Measurements from ENCODE around the gene GNA14. TPM values are rescaled to one million over a fixed set of nuclear protein-coding genes. Genes with fewer than 3 reads are reported as not detected.

Gene GNA14
- polyA plus RNA-seq, 2 of the 4 experiments (the other 2 are of a cell fraction), result 0.04 to 0.06 TPM

DNA sequence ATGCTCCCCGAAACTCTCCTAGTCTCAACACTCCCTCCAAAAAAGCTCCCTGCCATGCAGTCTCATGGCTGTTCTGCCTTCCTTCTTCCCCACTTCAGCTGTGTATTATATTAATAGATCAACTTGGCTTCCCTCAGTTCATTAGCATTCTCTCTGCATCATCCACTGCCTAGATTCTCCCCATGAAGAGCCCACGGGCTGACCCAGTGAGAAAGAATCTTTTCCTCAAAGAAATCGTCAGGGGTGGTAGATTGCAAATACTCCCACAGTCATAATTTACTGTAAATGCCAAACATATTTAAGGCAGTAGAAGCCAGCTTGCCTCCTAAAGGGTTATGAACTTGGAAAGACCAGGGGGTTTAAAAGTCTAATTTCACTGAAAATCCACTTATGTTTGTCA is 33.5 kb downstream of the GNA14 start:
- WGBS (ENCODE audit: missing lambda C conversion rate), result 17% methylated on average over 3 of the region's 3 CpGs
- CTCF ChIA-PET, result interaction anchor here (1.0 to 1.1 kb wide), 2 partner anchors 10 to 15 kb away, joined by 3 read pairs; no protein-coding TSS in a partner anchor
- POLR2A ChIA-PET, result no interaction called here

GRCh38 chr9:77606526-77606925 is 41.6 kb downstream of the GNA14 start:
- DNase-seq (ENCODE audit: low read depth in 1 of 2, low spot score in 1 of 2) (no peak), ATAC-seq (no peak), FAIRE-seq (no peak)
- Histone ChIP-seq H3K4me1 (no peaks in the 10 kb centered on the region), H3K27ac (no peak overlapping the region), H3K4me2 (no peak overlapping the region), H3K4me3 (no peak overlapping the region), H3K9me3 (no peaks in the 10 kb centered on the region)
- TF ChIP-seq EP300 (IDR thresholded peaks at IDR 0.05), result no peak
- no peak for TF ChIP-seq MYC (IDR thresholded peaks at IDR 0.05; ENCODE audit: borderline replicate concordance, low read length)
- TF ChIP-seq, protein P1, sequence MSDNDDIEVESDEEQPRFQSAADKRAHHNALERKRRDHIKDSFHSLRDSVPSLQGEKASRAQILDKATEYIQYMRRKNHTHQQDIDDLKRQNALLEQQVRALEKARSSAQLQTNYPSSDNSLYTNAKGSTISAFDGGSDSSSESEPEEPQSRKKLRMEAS (IDR thresholded peaks at IDR 0.05), result no peak
- TF ChIP-seq NR3C1 (IDR thresholded peaks at IDR 0.05), result no peak
- TF ChIP-seq RFX5 (IDR thresholded peaks at IDR 0.05), result no peak
- no peak for TF ChIP-seq PHF8 (IDR thresholded peaks at IDR 0.05; ENCODE audit: borderline replicate concordance, low read depth)
- no peak for TF ChIP-seq BHLHE40 (IDR thresholded peaks at IDR 0.05; ENCODE audit: low read depth, low read length)
- no peak for TF ChIP-seq USF2 (IDR thresholded peaks at IDR 0.05)
- no peak for TF ChIP-seq ZFP36 (IDR thresholded peaks at IDR 0.05; ENCODE audit: borderline replicate concordance, partially characterized antibody)
- TF ChIP-seq EHF (CRISPR knock-in tag; IDR thresholded peaks at IDR 0.05), result no peak
- no peak for TF ChIP-seq FOSL2 (IDR thresholded peaks at IDR 0.05)
- no peak for TF ChIP-seq FOSL2 (CRISPR knock-in tag; IDR thresholded peaks at IDR 0.05)
- CTCF ChIA-PET, result no interaction called here
- POLR2A ChIA-PET, result no interaction called here
- WGBS (ENCODE audit: missing lambda C conversion rate), result 42% methylated on average over 2 of the region's 2 CpGs

More for the DNA sequence above, 33.5 kb downstream of the GNA14 start:
- DNase-seq (ENCODE audit: low read depth in 1 of 2, low spot score in 1 of 2) (no peak), ATAC-seq (no peak), FAIRE-seq (no peak)
- H3K9me3 ChIP-seq, result no peaks in the 10 kb centered on the region
- H3K4me2 ChIP-seq, result no peak overlapping the region
- H3K4me3 ChIP-seq, result no peak overlapping the region
- H3K27ac ChIP-seq, result no peak overlapping the region
- H3K4me1 ChIP-seq, result no peaks in the 10 kb centered on the region
- TF ChIP-seq EHMT2 (IDR thresholded peaks at IDR 0.05; ENCODE audit: low read depth), result no peak
- no peak for TF ChIP-seq POLR2A (IDR thresholded peaks at IDR 0.05; ENCODE audit: low read length)
- no peak for TF ChIP-seq NR3C1 (IDR thresholded peaks at IDR 0.05)
- TF ChIP-seq HDAC2 (IDR thresholded peaks at IDR 0.05), result no peak
- no peak for TF ChIP-seq SMC3 (IDR thresholded peaks at IDR 0.05)
- TF ChIP-seq MAZ (IDR thresholded peaks at IDR 0.05; ENCODE audit: borderline replicate concordance, low read depth, low read length), result no peak
- TF ChIP-seq BHLHE40 (IDR thresholded peaks at IDR 0.05; ENCODE audit: low read depth, low read length), result no peak
- TF ChIP-seq, protein P2, sequence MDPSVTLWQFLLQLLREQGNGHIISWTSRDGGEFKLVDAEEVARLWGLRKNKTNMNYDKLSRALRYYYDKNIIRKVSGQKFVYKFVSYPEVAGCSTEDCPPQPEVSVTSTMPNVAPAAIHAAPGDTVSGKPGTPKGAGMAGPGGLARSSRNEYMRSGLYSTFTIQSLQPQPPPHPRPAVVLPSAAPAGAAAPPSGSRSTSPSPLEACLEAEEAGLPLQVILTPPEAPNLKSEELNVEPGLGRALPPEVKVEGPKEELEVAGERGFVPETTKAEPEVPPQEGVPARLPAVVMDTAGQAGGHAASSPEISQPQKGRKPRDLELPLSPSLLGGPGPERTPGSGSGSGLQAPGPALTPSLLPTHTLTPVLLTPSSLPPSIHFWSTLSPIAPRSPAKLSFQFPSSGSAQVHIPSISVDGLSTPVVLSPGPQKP (IDR thresholded peaks at IDR 0.05; ENCODE audit: low read depth, low read length), result no peak
- TF ChIP-seq POLR2AphosphoS2 (conservative IDR thresholded peaks at IDR 0.05; ENCODE audit: low read length), result no peak
- TF ChIP-seq CHD4 (IDR thresholded peaks at IDR 0.05; ENCODE audit: borderline replicate concordance), result no peak
- TF ChIP-seq, protein P1 (IDR thresholded peaks at IDR 0.05), result no peak
- TF ChIP-seq CTCF (IDR thresholded peaks at IDR 0.05), result no peak
- TF ChIP-seq ATOH8 (CRISPR knock-in tag; IDR thresholded peaks at IDR 0.05; ENCODE audit: low read depth), result no peak
- no peak for TF ChIP-seq RCOR1 (IDR thresholded peaks at IDR 0.05; ENCODE audit: low read depth, low read length)
- no peak for TF ChIP-seq ZC3H11A (IDR thresholded peaks at IDR 0.05)
- no peak for TF ChIP-seq NFE2L2 (conservative IDR thresholded peaks at IDR 0.05; ENCODE audit: low read length)
- TF ChIP-seq RNF2 (IDR thresholded peaks at IDR 0.05; ENCODE audit: borderline replicate concordance, low read depth), result no peak
- no peak for TF ChIP-seq PBX3 (IDR thresholded peaks at IDR 0.05)
- no peak for TF ChIP-seq CBX2 (IDR thresholded peaks at IDR 0.05; ENCODE audit: borderline replicate concordance, low read depth)
- no peak for TF ChIP-seq CBX8 (IDR thresholded peaks at IDR 0.05)
